SK-N-MC (cell line): Measurements from ENCODE around the gene ATXN7L2.

Source experiments
- EZH2 ChIP-seq: fragments of 200-600 bp; sonication (generic); IDR thresholded peaks from one replicate; pipeline ENCODE4 v1.6.1; 2017; ENCODE audit warnings: antibody characterized with exemption
- POLR2AphosphoS5 ChIP-seq: IDR thresholded peaks from 2 replicates; pipeline ENCODE4 v1.6.1; 2012; ENCODE audit warnings: mild to moderate bottlenecking, low read depth, low read length, borderline replicate concordance

DNA sequence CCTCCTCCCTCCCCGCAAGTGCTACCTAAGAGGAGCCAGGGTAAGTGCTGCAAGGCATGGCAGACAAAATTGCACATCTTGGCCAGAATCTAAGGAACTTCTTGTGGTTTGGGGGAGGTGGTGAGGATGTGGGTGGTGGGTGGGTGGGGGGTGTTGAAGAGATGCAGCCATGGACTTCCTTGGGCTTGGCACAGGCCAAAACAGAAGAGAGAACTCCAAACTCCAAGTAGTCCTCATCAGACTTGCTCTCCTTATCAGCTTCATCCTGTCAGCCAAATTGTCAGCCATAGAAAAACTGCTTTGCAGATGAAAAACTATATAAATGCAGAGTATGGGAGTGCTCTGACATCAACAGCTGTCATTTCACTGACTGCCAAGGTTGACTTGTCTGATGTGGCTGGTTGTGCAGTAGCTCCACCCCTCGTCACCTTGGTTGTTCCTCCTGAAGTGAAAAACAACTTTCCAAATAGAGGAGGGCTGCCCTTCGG, 18.7 kb downstream of the ATXN7L2 start:
- TF ChIP-seq EZH2: no peak
- TF ChIP-seq POLR2AphosphoS5: no peak
